ENCODE data around the gene KIF26B. TPM values are rescaled to one million over a fixed set of nuclear protein-coding genes. Genes with fewer than 3 reads are reported as not detected.

The KIF26B gene
- total RNA-seq, 1 donor from 2014 or later, result 3.5 TPM

GRCh38 chr1:245365095-245366020 lies 210.6 kb downstream of the KIF26B start:
- Histone ChIP-seq H3K27me3 (ENCODE audit: low read depth) (peaks cover 5% of the 10 kb centered on the region), H3K36me3 (no peaks in the 10 kb centered on the region), H3K4me3 (no peak overlapping the region), H3K4me1 (no peaks in the 10 kb centered on the region), H3K27ac (replicated peaks) (no peak overlapping the region), H3K9me3 (replicated peaks) (no peaks in the 10 kb centered on the region)
- intact Hi-C loops (cut with micrococcal nuclease), result no loop called here
- TF ChIP-seq CTCF (IDR thresholded peaks at IDR 0.05; ENCODE audit: borderline replicate concordance), result no peak
- no peak for DNase-seq

GRCh38 chr1:245366886-245367285 lies 212.1 kb downstream of the KIF26B start:
- Histone ChIP-seq H3K36me3 (no peaks in the 10 kb centered on the region), H3K27ac (replicated peaks) (no peak overlapping the region), H3K27me3 (ENCODE audit: low read depth) (peaks cover 12% of the 10 kb centered on the region), H3K4me3 (no peak overlapping the region), H3K9me3 (replicated peaks) (no peaks in the 10 kb centered on the region), H3K4me1 (peaks cover 12% of the 10 kb centered on the region)
- intact Hi-C loops (cut with micrococcal nuclease), result no loop called here
- no peak for TF ChIP-seq CTCF (IDR thresholded peaks at IDR 0.05; ENCODE audit: borderline replicate concordance)
- no peak for DNase-seq

GRCh38 chr1:245370175-245370825 lies 215.5 kb downstream of the KIF26B start:
- Histone ChIP-seq H3K27me3 (ENCODE audit: low read depth) (peaks cover 15% of the 10 kb centered on the region), H3K9me3 (replicated peaks) (no peaks in the 10 kb centered on the region)
- intact Hi-C loops (cut with micrococcal nuclease), result no loop called here

GRCh38 chr1:245370905-245371581 lies 216.3 kb downstream of the KIF26B start:
- no peak for TF ChIP-seq CTCF (IDR thresholded peaks at IDR 0.05; ENCODE audit: borderline replicate concordance)
- DNase-seq, result peak; percentile 27
- H3K9me3 ChIP-seq (replicated peaks), result no peaks in the 10 kb centered on the region
- no peaks in the 10 kb centered on the region for H3K36me3 ChIP-seq
- H3K4me3 ChIP-seq, result peak overlapping the region; percentile 17
- peaks cover 12% of the 10 kb centered on the region for H3K4me1 ChIP-seq
- no peak overlapping the region for H3K27ac ChIP-seq (replicated peaks)
- H3K27me3 ChIP-seq (ENCODE audit: low read depth), result peaks cover 15% of the 10 kb centered on the region
- intact Hi-C loops (cut with micrococcal nuclease), result no loop called here

More at GRCh38 chr1:245370175-245370825, 215.5 kb downstream of the KIF26B start:
- Histone ChIP-seq H3K4me1 (peaks cover 12% of the 10 kb centered on the region), H3K4me3 (no peak overlapping the region), H3K27ac (replicated peaks) (no peak overlapping the region), H3K36me3 (no peaks in the 10 kb centered on the region)
- TF ChIP-seq CTCF (IDR thresholded peaks at IDR 0.05; ENCODE audit: borderline replicate concordance), result no peak
- DNase-seq, result no peak

- intact Hi-C loops (cut with micrococcal nuclease), result no loop called here
- peaks cover 15% of the 10 kb centered on the region for H3K27me3 ChIP-seq (ENCODE audit: low read depth)
- no peak overlapping the region for H3K27ac ChIP-seq (replicated peaks)
- peaks cover 12% of the 10 kb centered on the region for H3K4me1 ChIP-seq
- DNase-seq, result no peak
- no peak overlapping the region for H3K4me3 ChIP-seq
- no peak for TF ChIP-seq CTCF (IDR thresholded peaks at IDR 0.05; ENCODE audit: borderline replicate concordance)
- no peaks in the 10 kb centered on the region for H3K9me3 ChIP-seq (replicated peaks)
- H3K36me3 ChIP-seq, result no peaks in the 10 kb centered on the region
Measured at GRCh38 chr1:245373131-245373530, 218.3 kb downstream of the KIF26B start.
